GM21528 (cell line): Measurements from ENCODE around the gene DPP8.

Source experiments
- ATAC-seq: cut with Tn5 transposase; IDR thresholded peaks from one replicate; pipeline ENCODE4 v1.9.1; 2021; ENCODE audit warnings: mild to moderate bottlenecking, moderate library complexity; ENCODE audit not compliant: unreplicated experiment, low FRiP score

DPP8 gene

DNA sequence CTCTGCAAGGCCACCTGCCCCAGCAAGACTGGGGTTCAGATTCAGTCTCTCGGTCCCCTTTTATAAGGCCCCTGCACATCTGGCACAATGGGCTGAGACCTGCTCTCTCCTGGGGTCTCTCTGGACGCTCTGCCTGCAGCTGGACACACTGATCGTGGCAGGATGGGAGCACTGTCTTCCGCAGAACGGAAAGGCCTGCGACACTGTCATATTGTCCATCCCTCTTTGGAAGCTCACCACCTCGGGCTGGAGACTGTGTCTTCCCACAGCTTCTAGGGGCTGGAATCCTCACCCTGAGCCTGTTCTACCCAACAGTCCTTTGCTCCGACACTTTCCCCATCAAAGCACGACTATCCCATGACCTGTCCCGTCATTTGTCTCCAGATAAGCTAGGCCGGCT, 83.3 kb downstream of the DPP8 start:
- ATAC-seq = no peak

DNA sequence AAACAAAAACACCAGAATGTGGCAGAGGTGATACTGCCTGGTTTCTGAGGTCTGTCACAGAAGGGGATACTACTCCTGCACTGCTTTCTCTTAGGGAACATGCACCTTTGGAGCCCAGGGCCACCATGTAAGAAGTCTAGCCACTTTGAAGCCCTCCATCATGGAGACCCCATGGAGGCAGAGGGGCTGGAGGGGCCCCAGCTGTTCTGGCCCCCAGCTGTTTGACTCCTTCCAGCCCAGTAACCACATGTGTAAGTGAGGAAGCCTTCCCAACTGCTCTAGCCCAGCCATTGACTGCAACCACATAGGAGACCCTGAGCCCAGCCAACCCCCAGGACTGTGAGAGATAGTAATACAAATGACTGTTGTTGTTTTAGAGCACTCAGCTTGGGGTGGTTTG, 85.8 kb downstream of the DPP8 start:
- ATAC-seq = no peak

DNA sequence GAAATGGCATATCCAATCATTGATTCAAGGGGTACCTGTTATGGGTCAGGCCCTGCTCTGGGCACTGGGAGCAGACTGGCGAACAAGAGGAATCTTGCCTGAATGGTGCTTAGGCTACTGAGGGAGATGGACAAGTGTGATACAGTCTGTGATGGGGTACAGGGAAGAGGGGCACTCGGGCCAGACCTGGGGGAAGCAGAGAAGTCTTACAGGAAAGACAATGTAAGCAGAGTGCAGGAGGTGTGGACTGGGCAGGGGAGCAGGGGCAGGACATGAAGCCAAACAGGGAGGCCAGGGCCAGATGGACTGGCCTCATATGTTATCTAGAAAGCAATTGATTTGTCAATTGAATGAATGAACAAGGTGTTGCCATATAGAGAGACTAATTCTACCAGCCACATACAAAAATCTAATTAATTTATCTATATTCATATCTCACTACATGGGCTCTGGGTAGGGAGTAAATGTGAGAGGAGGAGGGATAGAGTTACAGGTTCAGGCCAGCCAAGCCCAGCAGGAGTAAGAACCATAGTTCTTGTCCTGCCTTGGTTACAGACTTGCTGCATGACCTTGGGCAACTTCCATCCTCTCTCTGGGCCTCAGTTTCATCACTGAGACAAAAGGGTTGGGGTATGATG, 91.2 kb downstream of the DPP8 start:
- no peak for ATAC-seq

DNA sequence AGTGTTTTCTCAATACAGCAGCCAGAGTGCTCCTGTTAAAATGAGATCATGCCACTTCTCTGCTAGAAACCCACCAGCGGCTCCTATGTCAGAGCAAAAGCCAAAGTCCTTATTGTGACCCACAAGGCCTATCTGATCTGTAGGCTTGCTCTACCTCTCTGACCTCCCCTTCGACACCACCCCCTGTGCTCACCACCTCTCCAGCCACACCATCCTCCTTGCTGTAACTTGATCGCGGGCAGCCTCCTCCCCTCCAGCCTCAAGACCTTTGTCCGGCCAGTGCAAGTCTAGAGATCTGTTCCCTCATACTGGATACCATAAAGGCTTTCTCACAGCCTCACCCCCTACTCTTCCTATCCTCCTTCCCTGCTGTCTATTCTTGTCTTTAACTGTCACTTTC, 92.8 kb downstream of the DPP8 start:
- no peak for ATAC-seq

DNA sequence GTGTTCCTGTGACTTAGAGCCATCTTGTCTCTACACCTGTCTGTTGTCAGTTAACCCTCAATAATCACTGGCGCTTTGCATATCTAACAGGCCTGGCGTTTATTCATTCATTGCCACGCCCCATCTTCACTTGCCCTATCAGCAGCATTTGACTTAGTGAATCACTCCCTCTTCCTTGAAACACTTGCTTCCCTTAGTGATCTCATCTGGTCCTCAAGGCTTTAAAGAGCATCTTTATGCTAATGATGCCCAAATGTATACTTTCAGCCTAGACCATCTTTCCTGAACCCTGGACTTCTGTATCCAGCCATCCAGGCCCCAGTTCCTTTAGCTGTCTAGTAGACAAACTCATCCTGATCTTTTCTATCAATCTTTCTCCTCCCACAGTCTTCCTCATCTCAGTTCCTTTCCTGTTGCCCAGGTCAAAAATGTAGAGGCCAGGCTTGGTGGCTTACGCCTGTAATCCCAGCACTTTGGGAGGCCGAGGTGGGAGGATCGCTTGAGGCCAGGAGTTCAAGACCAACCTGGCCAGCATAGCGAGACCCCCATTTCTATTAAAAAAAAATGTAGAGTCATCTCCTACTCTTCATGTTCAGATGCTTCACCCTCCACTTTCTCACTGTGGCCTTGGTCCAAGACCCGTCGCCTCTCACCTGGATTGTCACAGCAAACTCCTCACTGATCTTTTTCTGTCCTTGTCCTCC, 93.4 kb downstream of the DPP8 start:
- no peak for ATAC-seq

DNA sequence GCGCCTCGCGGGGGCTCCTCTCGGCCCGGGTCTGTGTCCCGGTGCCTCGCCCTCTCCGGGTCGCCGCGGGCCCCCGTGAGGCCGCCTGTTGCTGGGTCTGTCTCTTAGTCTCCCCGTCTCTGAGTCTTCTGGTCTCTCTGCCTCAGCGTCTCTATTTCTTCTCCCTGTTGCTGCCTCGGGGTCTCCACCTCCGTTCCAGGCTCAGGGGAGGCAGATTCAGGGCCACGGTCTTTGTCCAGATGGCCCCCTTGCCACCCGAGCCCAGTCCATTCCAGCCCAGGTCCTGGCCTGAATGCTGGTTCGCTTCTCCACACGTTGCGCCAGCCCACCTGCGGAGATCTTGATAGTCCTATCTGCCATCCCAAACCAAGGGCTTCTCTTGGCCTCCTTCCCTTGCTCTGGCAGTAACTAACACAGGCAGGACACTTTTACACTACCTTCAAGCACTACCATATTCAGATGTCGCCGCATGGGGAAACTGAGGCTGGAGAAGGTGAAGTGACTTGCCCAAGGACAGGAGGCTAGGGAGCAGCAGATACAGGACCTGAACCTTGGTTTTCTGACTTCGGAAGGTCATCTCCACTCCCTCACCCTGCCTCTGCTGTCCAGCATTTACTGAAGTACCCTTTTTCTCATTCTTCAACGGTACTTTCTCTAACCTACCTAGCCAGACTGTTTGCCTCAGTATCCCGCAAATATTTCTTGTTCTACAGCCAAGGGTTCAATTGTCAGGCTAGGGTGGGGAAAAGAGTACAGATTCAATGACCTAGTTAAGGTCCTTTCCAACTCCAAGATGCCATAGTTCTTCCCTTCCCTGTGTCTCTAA, 94.1 kb downstream of the DPP8 start:
- no peak for ATAC-seq

DNA sequence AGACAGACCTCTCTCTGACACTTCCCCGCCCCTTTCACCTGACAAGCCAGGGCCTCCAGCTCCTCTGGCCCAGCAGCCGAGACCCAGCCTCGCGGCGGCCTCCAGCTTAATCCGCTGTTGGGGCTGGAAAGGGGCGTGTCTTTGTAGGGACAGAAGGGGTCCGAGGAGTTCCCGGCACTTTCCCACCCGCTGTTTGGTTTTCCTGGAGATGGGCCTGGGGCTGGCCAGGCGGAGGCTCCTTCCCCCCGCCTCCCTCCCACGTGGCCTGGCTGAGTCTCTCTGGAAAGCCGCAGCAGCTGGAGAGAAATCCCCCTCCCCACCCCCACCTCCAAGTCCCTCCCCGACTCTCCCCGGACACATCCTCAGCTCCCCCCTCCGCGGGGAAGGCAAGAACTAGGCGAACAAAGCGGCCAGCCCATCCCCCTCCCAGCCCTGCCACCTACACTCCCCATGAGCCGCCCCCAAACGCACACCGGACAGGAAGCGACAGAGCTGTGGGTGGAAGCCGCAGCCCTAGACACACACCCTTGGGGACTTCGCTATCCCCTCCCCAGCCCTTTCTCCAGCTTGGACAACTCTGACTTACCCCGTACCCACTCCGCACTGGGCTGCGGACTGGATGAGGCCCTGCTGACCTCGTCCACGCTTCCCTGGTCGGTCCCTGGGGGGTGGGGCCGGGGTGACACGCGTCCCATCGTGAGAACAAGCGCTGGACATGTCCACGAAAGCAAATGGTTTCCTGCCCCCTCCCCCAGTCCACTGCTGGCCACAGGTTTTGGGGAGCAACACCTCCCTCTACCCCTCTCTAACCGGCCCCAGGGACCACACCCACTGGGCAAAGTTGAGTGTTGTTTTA, 95.9 kb downstream of the DPP8 start:
- ATAC-seq = no peak

DNA sequence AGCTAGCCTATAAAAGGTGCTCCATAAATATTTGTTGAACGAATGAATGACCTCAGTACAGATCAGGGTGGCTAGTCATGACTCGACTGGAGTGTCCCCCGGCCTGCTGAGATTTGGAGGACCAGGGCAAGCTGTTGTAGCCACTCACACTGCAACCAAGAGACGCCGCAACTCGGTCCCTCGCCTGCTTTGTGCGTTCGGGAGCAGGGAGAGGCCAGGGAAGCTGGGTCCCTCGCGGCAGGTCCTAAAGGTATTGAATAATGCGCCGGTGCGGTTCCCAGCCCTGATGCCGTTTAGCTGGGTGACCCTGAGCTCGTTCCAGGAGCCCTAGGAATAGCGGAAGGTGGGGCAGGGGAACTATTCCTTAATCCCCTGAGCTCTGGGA, 96.5 kb downstream of the DPP8 start:
- ATAC-seq = no peak

DNA sequence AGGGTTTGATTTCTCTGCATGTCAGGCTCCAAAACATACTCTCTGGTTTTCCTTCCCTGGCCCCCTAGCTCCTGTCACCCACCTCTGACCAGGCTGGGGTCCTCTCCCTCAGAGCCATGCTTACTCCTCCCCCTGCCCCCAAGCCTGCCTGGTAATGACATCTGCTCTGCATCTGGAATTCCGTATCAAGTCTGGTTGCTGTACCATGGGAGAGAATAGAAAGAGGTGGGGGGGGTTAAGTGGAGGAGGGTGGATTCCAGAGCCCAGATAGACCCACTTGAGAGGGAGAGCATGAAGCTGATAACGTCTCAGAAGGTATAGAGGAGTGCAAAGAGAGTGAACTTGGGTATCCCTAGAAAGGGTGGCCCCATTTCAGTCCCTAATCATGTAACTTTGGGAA, 98.9 kb downstream of the DPP8 start:
- ATAC-seq = no peak

DNA sequence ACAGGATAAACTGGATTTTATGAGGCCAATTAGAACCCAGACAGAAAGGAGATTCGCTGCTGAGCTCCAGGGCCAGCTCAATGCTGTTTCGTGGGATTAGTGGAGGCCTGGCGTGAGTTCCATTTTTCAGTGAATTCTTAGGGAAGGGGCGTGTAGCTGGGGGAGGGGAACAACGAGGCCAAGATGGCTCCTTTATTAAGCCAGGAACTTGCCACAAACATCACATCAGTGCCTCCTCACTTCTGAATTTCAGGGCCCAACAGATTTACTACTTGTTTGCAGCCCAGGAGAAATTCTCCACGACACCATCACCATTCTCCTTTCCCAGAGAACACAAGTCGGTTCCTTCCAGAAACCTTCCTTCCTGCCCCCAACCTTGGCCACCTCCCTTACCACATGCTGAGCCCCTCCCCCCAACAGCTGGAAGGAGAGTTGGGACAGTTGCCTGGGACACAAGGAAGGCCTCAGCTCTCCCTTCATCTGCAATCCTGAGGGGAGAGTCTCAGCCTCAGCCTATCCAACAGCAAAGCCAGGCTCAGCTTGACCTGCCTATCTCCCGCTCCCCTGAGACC, 100.6 kb downstream of the DPP8 start:
- no peak for ATAC-seq

DNA sequence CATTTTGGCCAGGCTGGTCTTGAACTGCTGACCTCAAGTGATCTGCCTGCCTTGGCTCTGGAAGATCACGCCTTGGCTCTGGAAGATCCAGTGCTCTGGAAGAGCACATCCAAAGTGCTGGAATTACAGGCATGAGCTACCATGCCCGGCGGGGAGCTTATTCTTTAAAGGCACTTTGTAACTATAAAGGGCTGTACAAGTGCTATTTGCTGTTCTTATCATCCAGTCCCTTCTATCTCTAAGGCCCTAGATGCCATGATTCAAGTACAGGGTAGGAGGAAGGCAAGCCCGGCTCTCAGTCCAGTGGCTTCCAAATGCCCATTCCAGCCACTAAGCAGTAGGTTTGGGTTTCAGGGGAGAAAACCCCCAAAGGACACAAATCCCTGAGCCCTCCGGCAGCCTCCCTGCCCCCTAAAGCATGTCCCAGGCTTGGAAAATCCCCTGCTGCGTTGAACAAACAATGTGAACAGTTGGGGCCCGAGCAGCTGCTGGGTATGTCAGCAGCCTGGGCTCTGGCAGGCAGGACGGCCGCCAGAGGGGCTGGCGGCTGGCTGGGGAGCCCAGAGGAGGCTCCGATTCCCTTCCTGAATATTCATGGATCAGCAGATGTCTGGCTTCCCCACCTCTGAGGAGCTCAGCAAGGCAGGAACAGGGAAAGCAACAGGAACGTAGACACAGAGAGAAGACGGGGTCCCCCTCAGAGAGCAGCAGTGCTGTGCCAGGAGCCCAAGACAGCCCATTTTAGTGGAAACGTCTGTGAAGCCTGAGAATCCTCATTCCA, 102.5 kb downstream of the DPP8 start:
- ATAC-seq = no peak

DNA sequence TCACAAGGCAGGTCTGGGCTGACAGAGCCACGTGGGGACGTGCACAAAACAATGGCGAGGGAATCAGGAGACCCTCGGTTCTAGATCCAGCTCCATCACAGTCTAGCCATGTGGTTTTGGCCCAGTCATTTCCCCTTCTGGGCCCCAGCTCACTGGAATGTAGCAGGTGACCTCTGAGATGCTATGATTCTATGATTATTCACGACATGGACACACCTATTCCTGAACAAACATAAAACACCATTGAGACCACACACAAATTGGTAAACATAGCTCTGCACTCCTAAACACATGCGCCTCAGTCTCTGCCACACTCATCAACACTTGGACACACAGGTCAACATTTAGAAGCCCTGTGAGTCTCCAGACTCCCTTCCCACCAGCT, 103.7 kb downstream of the DPP8 start:
- no peak for ATAC-seq

DNA sequence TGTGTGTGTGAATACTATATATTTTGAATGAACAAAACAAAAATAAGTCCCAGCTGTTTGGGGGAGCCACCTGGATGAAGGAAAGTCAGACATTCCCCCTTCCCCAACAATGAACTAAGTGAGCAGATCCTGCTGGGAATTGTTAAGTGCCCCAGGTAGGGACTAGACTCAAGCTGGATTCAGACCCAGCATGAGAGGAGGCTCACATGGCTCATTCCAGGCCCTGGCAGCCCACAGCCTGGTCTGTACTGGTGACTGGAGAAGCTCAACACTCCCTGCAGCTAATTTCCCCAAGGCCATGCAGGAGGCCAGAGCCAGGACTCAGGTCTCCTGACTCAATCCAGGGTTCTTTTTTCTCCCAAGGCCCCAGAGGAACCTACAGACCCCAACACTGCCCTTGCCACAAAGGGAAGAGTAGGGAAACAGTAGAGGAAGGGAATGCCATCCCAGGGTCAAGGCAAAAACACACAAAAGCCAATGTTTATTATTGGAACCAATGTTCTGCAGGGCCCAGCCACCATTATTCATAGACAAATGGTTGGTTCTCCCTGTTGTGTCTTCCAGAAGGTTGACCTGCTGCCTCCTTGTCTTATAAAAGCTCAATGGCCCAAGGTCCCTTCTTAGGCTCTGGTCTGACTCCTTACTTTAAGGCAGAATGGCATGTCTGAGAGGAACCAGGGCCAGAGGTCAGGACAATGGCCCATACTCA, 104.3 kb downstream of the DPP8 start:
- ATAC-seq = no peak

DNA sequence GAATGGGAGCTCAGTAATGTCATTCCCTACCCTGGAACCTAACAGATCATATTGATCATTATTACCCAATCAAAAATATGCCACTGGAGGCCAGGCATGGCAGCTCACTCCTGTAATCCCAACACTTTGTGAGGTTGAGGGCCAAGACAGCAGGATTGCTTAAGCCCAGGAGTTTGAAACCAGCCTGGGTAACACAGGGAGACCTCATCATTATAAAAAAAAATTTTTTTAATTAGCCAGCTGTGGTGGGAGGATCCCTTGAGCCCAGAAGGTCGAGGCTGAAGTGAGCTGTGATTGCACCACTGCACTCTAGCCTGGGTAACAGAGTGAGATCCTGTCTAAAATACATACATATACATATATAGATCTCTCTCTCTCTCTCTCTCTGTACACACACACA, 104.9 kb downstream of the DPP8 start:
- no peak for ATAC-seq

DNA sequence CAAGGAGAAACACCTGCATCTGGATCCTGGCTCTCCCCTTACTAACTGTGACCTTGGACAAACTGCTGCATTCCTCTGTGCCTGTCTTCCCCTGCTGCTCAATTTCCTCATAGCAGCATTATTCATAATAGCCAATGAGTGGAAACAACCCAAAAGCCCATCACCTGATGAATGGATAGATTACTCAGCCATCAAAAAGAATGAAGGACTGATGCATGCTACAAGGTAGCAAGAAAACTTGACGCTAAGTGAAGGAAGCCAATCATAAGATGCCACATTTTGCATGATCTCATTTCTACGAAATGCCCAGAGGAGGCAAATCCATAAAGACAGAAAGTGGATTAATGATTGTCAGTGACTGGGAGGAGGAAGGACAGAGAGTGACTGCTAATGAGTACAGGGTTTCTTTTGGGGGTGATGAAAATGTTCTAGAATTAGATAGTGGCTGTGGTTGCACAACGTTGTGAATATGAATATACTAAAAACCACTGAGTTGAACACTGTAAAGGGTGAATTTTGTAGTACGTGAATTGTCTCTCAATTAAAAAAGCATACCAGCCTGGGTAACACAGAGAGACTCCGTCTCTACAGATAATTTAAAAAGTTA, 105.9 kb downstream of the DPP8 start:
- no peak for ATAC-seq

DNA sequence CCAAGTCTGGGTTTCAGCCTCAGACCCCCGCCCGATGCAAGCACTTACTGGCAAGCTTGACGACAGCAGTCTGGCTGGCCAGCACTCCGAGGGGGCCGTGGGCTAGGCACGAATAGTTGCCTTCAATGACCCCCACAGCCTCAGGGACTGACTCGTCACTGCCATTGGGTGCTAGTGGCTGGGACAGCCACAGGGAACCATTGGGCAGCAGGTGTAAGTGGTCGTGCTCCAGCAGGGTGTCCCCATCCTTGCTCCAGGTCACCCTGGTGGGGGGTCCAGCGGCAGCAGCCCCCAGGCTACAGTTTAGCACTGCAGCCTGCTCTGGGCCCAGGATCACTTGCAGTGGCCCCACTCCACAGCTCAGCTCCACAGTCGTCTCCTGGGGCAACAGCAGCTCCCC, 106.5 kb downstream of the DPP8 start:
- ATAC-seq = no peak

DNA sequence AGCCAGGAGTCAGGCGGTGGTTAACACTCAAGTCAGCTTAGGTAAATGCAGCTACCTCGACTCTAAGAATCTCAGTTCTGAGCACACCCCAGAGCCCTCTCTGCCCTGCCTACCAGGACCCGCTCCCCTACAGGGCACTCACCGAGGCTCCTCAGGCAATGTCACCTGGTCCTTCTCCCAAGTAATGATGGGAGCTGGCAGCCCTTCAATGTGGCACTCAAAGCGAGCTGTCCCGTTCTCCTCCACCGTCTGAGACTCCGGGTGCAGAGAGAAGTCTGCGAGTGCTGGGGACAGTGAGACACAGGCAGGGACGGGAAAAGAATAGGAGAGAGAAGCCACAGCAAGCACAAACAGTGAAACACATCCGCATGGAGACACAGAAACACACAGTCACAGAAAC, 107.5 kb downstream of the DPP8 start:
- ATAC-seq = no peak

DNA sequence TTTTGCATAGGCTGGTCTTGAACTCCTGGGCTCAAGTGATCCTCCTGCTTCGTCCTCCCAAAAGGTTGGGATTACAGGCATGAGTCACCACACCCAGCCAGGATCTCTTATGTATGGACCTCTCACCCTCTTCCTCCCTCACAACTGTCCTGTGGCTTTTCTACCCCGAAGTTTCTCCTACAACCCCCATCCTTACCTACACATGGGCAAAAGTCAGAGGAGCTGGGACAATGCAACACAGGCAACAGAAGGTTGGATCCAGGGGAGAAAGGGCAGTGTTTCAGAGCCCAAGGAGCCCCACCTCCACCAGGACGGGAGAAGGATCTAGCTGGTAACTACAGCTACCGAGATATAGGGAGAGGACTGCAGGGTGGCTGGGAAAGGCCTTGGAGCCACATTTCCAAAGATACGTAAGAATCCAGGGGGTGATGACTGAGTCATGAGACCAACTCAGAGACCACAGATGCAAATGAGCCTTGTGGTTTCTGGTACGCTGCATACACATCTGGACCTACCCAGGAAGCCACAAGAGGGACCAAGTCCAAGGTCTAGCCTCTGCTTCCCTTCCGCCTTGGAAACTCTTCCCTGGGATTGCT, 108.4 kb downstream of the DPP8 start:
- ATAC-seq = no peak
